ENCODE measurements around the gene ADH1C. TPM values are rescaled to one million over a fixed set of nuclear protein-coding genes. Genes with fewer than 3 reads are reported as not detected.

ADH1C gene
- total RNA-seq, 2 experiments from 2014 or later = not detected

- intact Hi-C loops (cut with micrococcal nuclease; ENCODE audit: unreplicated experiment) = no loop called here
- Histone ChIP-seq H3K9me3 (ENCODE audit: low read length) (no peaks in the 10 kb centered on the region), H3K79me2 (ENCODE audit: insufficient read depth, low read depth, low read length) (no peaks in the 10 kb centered on the region), H4K20me1 (ENCODE audit: insufficient read depth, low read length) (no peaks in the 10 kb centered on the region), H3K36me3 (ENCODE audit: insufficient read depth, low read length) (no peaks in the 10 kb centered on the region), H3K4me3 (ENCODE audit: low read depth, low read length, poor library complexity, severe bottlenecking) (no peak overlapping the region), H3K27ac (ENCODE audit: low read depth, low read length, poor library complexity, severe bottlenecking) (no peak overlapping the region), H3K4me1 (ENCODE audit: insufficient read depth, low read length, poor library complexity, severe bottlenecking) (no peaks in the 10 kb centered on the region), H2AFZ (ENCODE audit: low read length) (no peak overlapping the region), H3K4me2 (ENCODE audit: low read length) (no peak overlapping the region), H3K9me2 (ENCODE audit: insufficient read depth, low read length) (no peaks in the 10 kb centered on the region)
- ChIA-PET CTCF (ENCODE audit: unreplicated experiment) (no interaction called here), POLR2A (no interaction called here)
- DNase-seq (ENCODE audit: low spot score) = no peak
- BruUV-seq (replicated peaks) = no TSS peak
- TF ChIP-seq CTCF (conservative IDR thresholded peaks at IDR 0.05; ENCODE audit: low read length) (no peak), EZH2phosphoT487 (IDR thresholded peaks at IDR 0.05; ENCODE audit: borderline replicate concordance, low read depth, low read length) (no peak)
Measured at GRCh38 chr4:99366491-99366890, 13.9 kb upstream of the ADH1C start.

GRCh38 chr4:99362768-99363167 is 10.2 kb upstream of the ADH1C start:
- Histone ChIP-seq H3K4me1 (ENCODE audit: insufficient read depth, low read length, poor library complexity, severe bottlenecking) (no peaks in the 10 kb centered on the region), H3K9me2 (ENCODE audit: insufficient read depth, low read length) (no peaks in the 10 kb centered on the region), H3K9me3 (ENCODE audit: low read length) (no peaks in the 10 kb centered on the region), H3K36me3 (ENCODE audit: insufficient read depth, low read length) (no peaks in the 10 kb centered on the region), H3K27ac (ENCODE audit: low read depth, low read length, poor library complexity, severe bottlenecking) (no peak overlapping the region), H3K4me2 (ENCODE audit: low read length) (no peak overlapping the region), H3K4me3 (ENCODE audit: low read depth, low read length, poor library complexity, severe bottlenecking) (no peak overlapping the region), H2AFZ (ENCODE audit: low read length) (no peak overlapping the region), H3K79me2 (ENCODE audit: insufficient read depth, low read depth, low read length) (no peaks in the 10 kb centered on the region), H4K20me1 (ENCODE audit: insufficient read depth, low read length) (no peaks in the 10 kb centered on the region)
- DNase-seq (ENCODE audit: low spot score) = no peak
- intact Hi-C loops (cut with micrococcal nuclease; ENCODE audit: unreplicated experiment) = no loop called here
- CTCF ChIA-PET (ENCODE audit: unreplicated experiment) = no interaction called here
- TF ChIP-seq CTCF (conservative IDR thresholded peaks at IDR 0.05; ENCODE audit: low read length) (no peak), EZH2phosphoT487 (IDR thresholded peaks at IDR 0.05; ENCODE audit: borderline replicate concordance, low read depth, low read length) (no peak)
- POLR2A ChIA-PET = no interaction called here
- BruUV-seq (replicated peaks) = no TSS peak

DNA sequence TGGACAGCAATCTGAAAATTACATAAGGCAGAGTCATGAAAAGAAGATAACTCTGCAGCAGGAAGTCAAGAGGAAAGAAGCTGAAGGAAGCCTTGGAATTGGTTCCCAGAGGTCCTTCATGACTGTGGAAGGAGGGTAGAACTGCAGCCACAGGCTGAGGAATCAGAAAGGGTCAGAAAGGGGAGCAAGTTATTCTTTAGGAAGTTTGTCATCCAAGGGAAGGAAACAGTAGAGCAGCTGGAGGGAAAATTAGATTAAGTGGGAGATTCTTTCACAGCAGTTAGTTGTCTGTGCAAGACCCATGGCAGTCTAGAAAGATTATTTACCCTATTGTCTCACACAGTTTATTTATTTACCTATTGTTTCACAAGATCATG is 9.3 kb upstream of the ADH1C start:
- no peaks in the 10 kb centered on the region for H3K9me3 ChIP-seq (ENCODE audit: low read length)
- CTCF ChIA-PET (ENCODE audit: unreplicated experiment) = no interaction called here
- no peaks in the 10 kb centered on the region for H4K20me1 ChIP-seq (ENCODE audit: insufficient read depth, low read length)
- H3K79me2 ChIP-seq (ENCODE audit: insufficient read depth, low read depth, low read length) = no peaks in the 10 kb centered on the region
- H2AFZ ChIP-seq (ENCODE audit: low read length) = no peak overlapping the region
- intact Hi-C loops (cut with micrococcal nuclease; ENCODE audit: unreplicated experiment) = no loop called here
- no peak overlapping the region for H3K4me3 ChIP-seq (ENCODE audit: low read depth, low read length, poor library complexity, severe bottlenecking)
- H3K4me2 ChIP-seq (ENCODE audit: low read length) = no peak overlapping the region
- TF ChIP-seq CTCF (conservative IDR thresholded peaks at IDR 0.05; ENCODE audit: low read length) = no peak
- no peak for TF ChIP-seq EZH2phosphoT487 (IDR thresholded peaks at IDR 0.05; ENCODE audit: borderline replicate concordance, low read depth, low read length)
- no peaks in the 10 kb centered on the region for H3K4me1 ChIP-seq (ENCODE audit: insufficient read depth, low read length, poor library complexity, severe bottlenecking)
- POLR2A ChIA-PET = no interaction called here
- no TSS peak for BruUV-seq (replicated peaks)
- DNase-seq (ENCODE audit: low spot score) = no peak
- H3K9me2 ChIP-seq (ENCODE audit: insufficient read depth, low read length) = no peaks in the 10 kb centered on the region
- H3K36me3 ChIP-seq (ENCODE audit: insufficient read depth, low read length) = no peaks in the 10 kb centered on the region
- no peak overlapping the region for H3K27ac ChIP-seq (ENCODE audit: low read depth, low read length, poor library complexity, severe bottlenecking)

Data from OCI-LY7 (cell line).